ENCODE results near the gene CCBE1. TPM values are rescaled to one million over a fixed set of nuclear protein-coding genes. Genes with fewer than 3 reads are reported as not detected.

Gene CCBE1
- total and polyA plus RNA-seq, 2 of the 4 experiments (the other 2 are of a cell fraction) = 64.8 to 148 TPM

DNA sequence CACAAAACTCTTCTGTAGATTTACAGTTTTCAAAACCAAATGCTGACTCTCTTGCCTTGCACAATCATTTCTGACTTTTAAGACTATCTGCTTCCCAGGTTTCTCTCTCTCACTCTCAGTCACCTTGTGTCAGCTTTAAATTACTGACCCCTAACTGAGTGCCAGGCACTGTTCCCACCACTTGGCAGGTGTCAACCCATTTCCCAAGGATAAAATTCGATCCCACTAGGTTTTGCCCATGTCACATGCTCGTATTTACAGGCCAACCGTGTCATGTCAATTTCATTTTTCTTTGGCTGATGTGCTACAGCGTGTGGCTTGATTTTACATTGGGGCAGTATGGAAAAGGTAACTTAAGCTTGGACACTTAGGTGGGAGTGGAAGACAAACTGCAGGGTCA is 312.0 kb downstream of the CCBE1 start:
- TF ChIP-seq FOS (IDR thresholded peaks at IDR 0.05; ENCODE audit: low read depth, low read length) (no peak), CTCF (conservative IDR thresholded peaks at IDR 0.05; ENCODE audit: low read depth, low read length) (no peak), MXI1 (IDR thresholded peaks at IDR 0.05; ENCODE audit: borderline replicate concordance, low read depth, low read length) (no peak), CEBPB (IDR thresholded peaks at IDR 0.05; ENCODE audit: low read depth, low read length) (no peak), MAFK (IDR thresholded peaks at IDR 0.05; ENCODE audit: low read depth, low read length) (no peak), SMC3 (IDR thresholded peaks at IDR 0.05; ENCODE audit: low read depth, low read length) (no peak), BHLHE40 (IDR thresholded peaks at IDR 0.05; ENCODE audit: low read depth, low read length) (no peak)
- TF ChIP-seq, protein P1, sequence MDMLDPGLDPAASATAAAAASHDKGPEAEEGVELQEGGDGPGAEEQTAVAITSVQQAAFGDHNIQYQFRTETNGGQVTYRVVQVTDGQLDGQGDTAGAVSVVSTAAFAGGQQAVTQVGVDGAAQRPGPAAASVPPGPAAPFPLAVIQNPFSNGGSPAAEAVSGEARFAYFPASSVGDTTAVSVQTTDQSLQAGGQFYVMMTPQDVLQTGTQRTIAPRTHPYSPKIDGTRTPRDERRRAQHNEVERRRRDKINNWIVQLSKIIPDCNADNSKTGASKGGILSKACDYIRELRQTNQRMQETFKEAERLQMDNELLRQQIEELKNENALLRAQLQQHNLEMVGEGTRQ (IDR thresholded peaks at IDR 0.05; ENCODE audit: low read depth, low read length) = no peak
- H3K27ac ChIP-seq (ENCODE audit: insufficient read depth, low read length) = no peak overlapping the region
- no peaks in the 10 kb centered on the region for H3K9me3 ChIP-seq (ENCODE audit: control insufficient read depth, insufficient read depth, low read length)
- H3K18ac ChIP-seq (ENCODE audit: low read depth, low read length) = no peak overlapping the region
- H4K91ac ChIP-seq (ENCODE audit: insufficient read depth, low read depth, low read length) = no peak overlapping the region
- no peak overlapping the region for H3K14ac ChIP-seq (replicated peaks; ENCODE audit: low read depth, low read length)
- DNase-seq (no peak), ATAC-seq (ENCODE audit: low read depth) (no peak)
- no peak overlapping the region for H2AK9ac ChIP-seq (replicated peaks; ENCODE audit: low read depth, low read length, poor library complexity)
- H2AK5ac ChIP-seq (ENCODE audit: low read depth, low read length) = no peak overlapping the region
- no peak overlapping the region for H3K4me2 ChIP-seq (ENCODE audit: low read depth, low read length)
- no peak overlapping the region for H2BK15ac ChIP-seq (ENCODE audit: low read depth, low read length)
- CTCF ChIA-PET = no interaction called here
- BruUV-seq (replicated peaks) = no TSS peak
- 85% methylated on average over 3 of the region's 4 CpGs; no CpG with 5 or more reads in 1 of the 2 experiments for WGBS, 2 experiments (ENCODE audit: extremely low coverage in 2 of 2, insufficient read length in 1 of 2)
- H3K9ac ChIP-seq (ENCODE audit: low read depth, low read length) = no peak overlapping the region
- H2BK20ac ChIP-seq (ENCODE audit: low read depth, low read length) = no peak overlapping the region
- no peak overlapping the region for H3K23ac ChIP-seq (ENCODE audit: low read depth, low read length)
- no peak overlapping the region for H3K4ac ChIP-seq (ENCODE audit: low read depth, low read length)
- no peak overlapping the region for H2AFZ ChIP-seq (replicated peaks; ENCODE audit: low read length, poor library complexity)
- dilution Hi-C loops (cut with HindIII; ENCODE audit: low sequenced_read_pairs, unreplicated experiment) (no loop called here), in situ Hi-C loops (cut with MboI; ENCODE audit: low sequenced_read_pairs) (no loop called here), intact Hi-C loops (cut with micrococcal nuclease) (no loop called here)
- no peaks in the 10 kb centered on the region for H3K9me1 ChIP-seq (ENCODE audit: insufficient read depth, low read length)
- H3K4me3 ChIP-seq (ENCODE audit: insufficient read depth, low read depth, low read length) = no peak overlapping the region
- H2BK5ac ChIP-seq (ENCODE audit: low read depth, low read length, poor library complexity, severe bottlenecking) = no peak overlapping the region
- H4K8ac ChIP-seq (ENCODE audit: low read depth in 2 of 2, low read length in 2 of 2) = no peak overlapping the region
- H2BK120ac ChIP-seq (ENCODE audit: low read depth, low read length) = no peak overlapping the region
- H3K56ac ChIP-seq (ENCODE audit: extremely low read depth, insufficient read depth, low read length) = no peak overlapping the region
- peaks cover 8% of the 10 kb centered on the region for H3K27me3 ChIP-seq (ENCODE audit: control insufficient read depth, insufficient read depth, low read length)
- no peaks in the 10 kb centered on the region; the same call in 1 of the 2 replicates for H3K4me1 ChIP-seq (ENCODE audit: control insufficient read depth, insufficient read depth, low read length)
- no peak overlapping the region for H4K5ac ChIP-seq (ENCODE audit: low read depth, low read length)
- no peaks in the 10 kb centered on the region for H4K20me1 ChIP-seq (ENCODE audit: insufficient read depth, low read length)
- H3K36me3 ChIP-seq (ENCODE audit: control insufficient read depth, insufficient read depth, low read length) = no peaks in the 10 kb centered on the region
- no peaks in the 10 kb centered on the region for H3K79me1 ChIP-seq (ENCODE audit: low read depth in 1 of 2, low read length in 2 of 2)
- POLR2A ChIA-PET (ENCODE audit: unreplicated experiment) = no interaction called here

Measured in IMR-90 (cell line).